ENCODE data around the gene NOS1AP.

DNA sequence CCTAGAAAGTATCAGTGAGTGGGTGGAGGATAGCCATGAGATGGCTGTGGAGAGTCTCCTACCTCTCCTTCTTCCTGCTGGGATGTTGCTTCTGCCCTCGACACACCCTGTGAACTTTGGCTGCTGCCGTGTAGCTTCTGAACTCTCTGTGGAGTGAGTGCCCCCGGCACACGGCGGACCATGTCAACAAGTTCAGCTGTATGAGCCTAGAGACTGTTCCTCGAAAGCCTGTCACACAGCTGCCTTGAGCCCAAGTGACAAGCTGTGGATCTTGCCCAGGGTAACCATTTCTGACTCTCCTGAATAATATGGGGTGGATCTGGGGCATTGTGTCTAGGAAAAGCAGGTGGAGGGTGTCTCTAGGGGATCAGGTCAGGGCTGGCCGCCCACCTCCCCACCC, 143.2 kb downstream of the NOS1AP start:
- TF ChIP-seq, protein P1, sequence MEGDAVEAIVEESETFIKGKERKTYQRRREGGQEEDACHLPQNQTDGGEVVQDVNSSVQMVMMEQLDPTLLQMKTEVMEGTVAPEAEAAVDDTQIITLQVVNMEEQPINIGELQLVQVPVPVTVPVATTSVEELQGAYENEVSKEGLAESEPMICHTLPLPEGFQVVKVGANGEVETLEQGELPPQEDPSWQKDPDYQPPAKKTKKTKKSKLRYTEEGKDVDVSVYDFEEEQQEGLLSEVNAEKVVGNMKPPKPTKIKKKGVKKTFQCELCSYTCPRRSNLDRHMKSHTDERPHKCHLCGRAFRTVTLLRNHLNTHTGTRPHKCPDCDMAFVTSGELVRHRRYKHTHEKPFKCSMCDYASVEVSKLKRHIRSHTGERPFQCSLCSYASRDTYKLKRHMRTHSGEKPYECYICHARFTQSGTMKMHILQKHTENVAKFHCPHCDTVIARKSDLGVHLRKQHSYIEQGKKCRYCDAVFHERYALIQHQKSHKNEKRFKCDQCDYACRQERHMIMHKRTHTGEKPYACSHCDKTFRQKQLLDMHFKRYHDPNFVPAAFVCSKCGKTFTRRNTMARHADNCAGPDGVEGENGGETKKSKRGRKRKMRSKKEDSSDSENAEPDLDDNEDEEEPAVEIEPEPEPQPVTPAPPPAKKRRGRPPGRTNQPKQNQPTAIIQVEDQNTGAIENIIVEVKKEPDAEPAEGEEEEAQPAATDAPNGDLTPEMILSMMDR (IDR thresholded peaks at IDR 0.05 in 2 of 3, conservative IDR thresholded peaks at IDR 0.05 in 1 of 3; ENCODE audit: borderline replicate concordance in 1 of 3, insufficient read depth in 1 of 3, low read depth in 2 of 3, low read length in 2 of 3), result no peak
- no peak for TF ChIP-seq EZH2 (IDR thresholded peaks at IDR 0.05)
- TF ChIP-seq POLR2A (IDR thresholded peaks at IDR 0.05; ENCODE audit: borderline replicate concordance, extremely low read depth, insufficient read depth, insufficient read length), result no peak
- TF ChIP-seq TCF7L2 (IDR thresholded peaks at IDR 0.05; ENCODE audit: borderline replicate concordance, extremely low read depth, insufficient read depth, insufficient read length), result no peak
- no peak for TF ChIP-seq YY1 (IDR thresholded peaks at IDR 0.05; ENCODE audit: extremely low read depth, insufficient replicate concordance, low read depth, low read length)
- no peak for TF ChIP-seq EGR1 (IDR thresholded peaks at IDR 0.05; ENCODE audit: low read depth)
- no peak for TF ChIP-seq POLR2AphosphoS5 (IDR thresholded peaks at IDR 0.05; ENCODE audit: low read depth, low read length)
- no peak for TF ChIP-seq SIN3A (IDR thresholded peaks at IDR 0.05; ENCODE audit: low read depth)
- TF ChIP-seq SP1 (IDR thresholded peaks at IDR 0.05; ENCODE audit: low read depth), result no peak
- TF ChIP-seq, protein P2, sequence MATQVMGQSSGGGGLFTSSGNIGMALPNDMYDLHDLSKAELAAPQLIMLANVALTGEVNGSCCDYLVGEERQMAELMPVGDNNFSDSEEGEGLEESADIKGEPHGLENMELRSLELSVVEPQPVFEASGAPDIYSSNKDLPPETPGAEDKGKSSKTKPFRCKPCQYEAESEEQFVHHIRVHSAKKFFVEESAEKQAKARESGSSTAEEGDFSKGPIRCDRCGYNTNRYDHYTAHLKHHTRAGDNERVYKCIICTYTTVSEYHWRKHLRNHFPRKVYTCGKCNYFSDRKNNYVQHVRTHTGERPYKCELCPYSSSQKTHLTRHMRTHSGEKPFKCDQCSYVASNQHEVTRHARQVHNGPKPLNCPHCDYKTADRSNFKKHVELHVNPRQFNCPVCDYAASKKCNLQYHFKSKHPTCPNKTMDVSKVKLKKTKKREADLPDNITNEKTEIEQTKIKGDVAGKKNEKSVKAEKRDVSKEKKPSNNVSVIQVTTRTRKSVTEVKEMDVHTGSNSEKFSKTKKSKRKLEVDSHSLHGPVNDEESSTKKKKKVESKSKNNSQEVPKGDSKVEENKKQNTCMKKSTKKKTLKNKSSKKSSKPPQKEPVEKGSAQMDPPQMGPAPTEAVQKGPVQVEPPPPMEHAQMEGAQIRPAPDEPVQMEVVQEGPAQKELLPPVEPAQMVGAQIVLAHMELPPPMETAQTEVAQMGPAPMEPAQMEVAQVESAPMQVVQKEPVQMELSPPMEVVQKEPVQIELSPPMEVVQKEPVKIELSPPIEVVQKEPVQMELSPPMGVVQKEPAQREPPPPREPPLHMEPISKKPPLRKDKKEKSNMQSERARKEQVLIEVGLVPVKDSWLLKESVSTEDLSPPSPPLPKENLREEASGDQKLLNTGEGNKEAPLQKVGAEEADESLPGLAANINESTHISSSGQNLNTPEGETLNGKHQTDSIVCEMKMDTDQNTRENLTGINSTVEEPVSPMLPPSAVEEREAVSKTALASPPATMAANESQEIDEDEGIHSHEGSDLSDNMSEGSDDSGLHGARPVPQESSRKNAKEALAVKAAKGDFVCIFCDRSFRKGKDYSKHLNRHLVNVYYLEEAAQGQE (IDR thresholded peaks at IDR 0.05; ENCODE audit: low read depth), result no peak
- no peak for TF ChIP-seq RAD21 (IDR thresholded peaks at IDR 0.05; ENCODE audit: low read depth)
- TF ChIP-seq, protein P3, sequence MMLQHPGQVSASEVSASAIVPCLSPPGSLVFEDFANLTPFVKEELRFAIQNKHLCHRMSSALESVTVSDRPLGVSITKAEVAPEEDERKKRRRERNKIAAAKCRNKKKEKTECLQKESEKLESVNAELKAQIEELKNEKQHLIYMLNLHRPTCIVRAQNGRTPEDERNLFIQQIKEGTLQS (IDR thresholded peaks at IDR 0.05), result no peak
- no peak for TF ChIP-seq EZH2phosphoT487 (IDR thresholded peaks at IDR 0.05; ENCODE audit: borderline replicate concordance)
- no peak for TF ChIP-seq JUND (IDR thresholded peaks at IDR 0.05)
